ENCODE measurements around the gene CNKSR3. TPM values are rescaled to one million over a fixed set of nuclear protein-coding genes. Genes with fewer than 3 reads are reported as not detected.

CNKSR3 gene
- total RNA-seq, 1 experiment from 2014 or later, result 5.6 TPM

- H3T11ph ChIP-seq (ENCODE audit: low read length), result no peak overlapping the region
- WGBS (ENCODE audit: extremely low coverage, insufficient read length, low lambda C conversion rate), result no CpG with 5 or more reads among the region's 3 CpGs
- no peaks in the 10 kb centered on the region for H3K27me3 Mint-ChIP-seq (ENCODE audit: low read depth)
- no peak overlapping the region for H4K91ac ChIP-seq (ENCODE audit: insufficient read length, low read depth, low read length)
- no peaks in the 10 kb centered on the region for H3K79me1 ChIP-seq (ENCODE audit: insufficient read depth, low read depth, low read length, poor library complexity, severe bottlenecking)
- DNase-seq, result no peak
- H4K8ac ChIP-seq (replicated peaks; ENCODE audit: insufficient read length, low read depth, low read length), result no peak overlapping the region
- no peak overlapping the region for H3K9ac ChIP-seq (ENCODE audit: extremely low read depth, insufficient read length, low read length)
- H2AFZ ChIP-seq (ENCODE audit: low read length), result no peak overlapping the region
- no peak overlapping the region for H2BK120ac ChIP-seq (ENCODE audit: low read depth, low read length, poor library complexity, severe bottlenecking)
- no peak overlapping the region for H4K5ac ChIP-seq (ENCODE audit: insufficient read length, low read depth, low read length)
- TF ChIP-seq CTCF (conservative IDR thresholded peaks at IDR 0.05), result no peak
- H3K4me1 Mint-ChIP-seq, result no peaks in the 10 kb centered on the region
- no peaks in the 10 kb centered on the region for H3K23me2 ChIP-seq (ENCODE audit: insufficient read length, low read depth, low read length, poor library complexity, severe bottlenecking)
- no peak overlapping the region for H3K23ac ChIP-seq (ENCODE audit: insufficient read length, low read depth, low read length)
- no peak overlapping the region for H2AK5ac ChIP-seq (ENCODE audit: insufficient read length, low read length)
- H2BK12ac ChIP-seq (ENCODE audit: insufficient read length, low read depth, low read length), result no peak overlapping the region
- no peak overlapping the region for H2BK5ac ChIP-seq (ENCODE audit: insufficient read length, low read length)
- no peak overlapping the region for H3K4me2 ChIP-seq (ENCODE audit: insufficient read depth, insufficient read length, low read length)
- no peak overlapping the region for H3K4me3 Mint-ChIP-seq
- H2BK15ac ChIP-seq (ENCODE audit: low read depth, low read length), result no peak overlapping the region
- no peak overlapping the region for H3K4ac ChIP-seq (ENCODE audit: low read depth, low read length)
- H3K79me2 ChIP-seq (ENCODE audit: insufficient read depth, low read length), result no peaks in the 10 kb centered on the region
- H3K9me3 Mint-ChIP-seq, result peaks cover 3 to 7% of the 10 kb centered on the region in 2 experiments; a peak in 3 of 5 replicates
- no peaks in the 10 kb centered on the region for H3K9me3 ChIP-seq (ENCODE audit: control insufficient read depth, low read depth, low read length)
- H3K27me3 ChIP-seq (ENCODE audit: insufficient read depth, low read length), result no peaks in the 10 kb centered on the region
- H4K20me1 ChIP-seq (ENCODE audit: control insufficient read depth, insufficient read depth, insufficient read length), result no peaks in the 10 kb centered on the region
- H3K18ac ChIP-seq (ENCODE audit: insufficient read length, low read depth, low read length), result no peak overlapping the region
- no peak overlapping the region for H3K14ac ChIP-seq (ENCODE audit: insufficient read depth, low read length)
- no peak overlapping the region for H3K56ac ChIP-seq (ENCODE audit: insufficient read length, low read depth, low read length)
- no peak overlapping the region for H3K27ac ChIP-seq (ENCODE audit: insufficient read length, low read depth, low read length)
- H2BK20ac ChIP-seq (ENCODE audit: low read depth, low read length, poor library complexity, severe bottlenecking), result no peak overlapping the region
- H3K36me3 Mint-ChIP-seq (ENCODE audit: insufficient read depth in 1 of 3, low read depth in 3 of 3), result peaks cover 0 to 7% (median 1%) of the 10 kb centered on the region in 3 experiments; a peak in 3 of 7 replicates
- no peak overlapping the region for H3K27ac Mint-ChIP-seq
- H3K4me1 ChIP-seq (ENCODE audit: insufficient read depth, low read length), result no peaks in the 10 kb centered on the region
Observed at GRCh38 chr6:154350293-154350692, 160.2 kb downstream of the CNKSR3 start.

Measured in H9 (cell line).